Neural cell (in vitro differentiated cells): ENCODE data around the gene ST3GAL3. TPM values are rescaled to one million over a fixed set of nuclear protein-coding genes. Genes with fewer than 3 reads are reported as not detected.

Source experiments
- H2AFZ ChIP-seq: fragments of 200-600, 300-800 bp; sonication (generic), shearing (Covaris generic); 2 replicates; pipeline ENCODE4 v1.6.0; 2014; ENCODE audit warnings: low read depth, mild to moderate bottlenecking, antibody characterized with exemption, low read length, moderate library complexity
- H3F3A ChIP-seq: fragments of 200-600 bp; shearing (Covaris generic); 2 replicates; pipeline ENCODE4 v1.6.1; 2016; ENCODE audit warnings: mild to moderate bottlenecking, moderate library complexity, mixed read lengths, antibody characterized with exemption, low read length; ENCODE audit not compliant: insufficient read depth, poor library complexity, severe bottlenecking
- H3K27ac ChIP-seq: fragments of 200-600, 300-800 bp; sonication (generic), shearing (Covaris generic); 2 replicates; pipeline ENCODE4 v1.5.1; 2014; ENCODE audit warnings: mild to moderate bottlenecking, low read length, moderate library complexity
- H3K27me3 ChIP-seq: fragments of 300-800, 200-600 bp; sonication (generic), shearing (Covaris generic); 2 replicates; pipeline ENCODE4 v1.6.0; 2014; ENCODE audit warnings: mild to moderate bottlenecking, low read depth, low read length, moderate library complexity; ENCODE audit not compliant: insufficient read depth
- H3K36me3 ChIP-seq: fragments of 300-800, 200-600 bp; sonication (generic), shearing (Covaris generic); 2 replicates; pipeline ENCODE4 v1.5.1; 2014; ENCODE audit warnings: mild to moderate bottlenecking, antibody characterized with exemption, low read length, moderate library complexity; ENCODE audit not compliant: insufficient read depth
- H3K4me2 ChIP-seq: fragments of 300-800, 200-600 bp; sonication (generic), shearing (Covaris generic); 2 replicates; pipeline ENCODE4 v1.6.0; 2014; ENCODE audit warnings: mild to moderate bottlenecking, low read length
- H3K4me3 ChIP-seq: fragments of 300-800, 200-600 bp; sonication (generic), shearing (Covaris generic); 2 replicates; pipeline ENCODE4 v1.5.1; 2014; ENCODE audit warnings: mild to moderate bottlenecking, low read length, moderate library complexity
- H3K79me2 ChIP-seq: fragments of 200-600 bp; shearing (Covaris generic); replicated peaks from 2 replicates; pipeline ENCODE4 v1.6.0; 2014; ENCODE audit warnings: mild to moderate bottlenecking, low read length, moderate library complexity; ENCODE audit not compliant: insufficient read depth
- H3K9ac ChIP-seq: fragments of 300-800, 200-600 bp; sonication (generic), shearing (Covaris generic); 2 replicates; pipeline ENCODE4 v1.6.1; 2016; ENCODE audit warnings: mild to moderate bottlenecking, low read length, mixed read lengths
- H3K9me2 ChIP-seq: fragments of 200-600 bp; shearing (Covaris generic); 2 replicates; pipeline ENCODE4 v1.6.1; 2016; ENCODE audit warnings: mild to moderate bottlenecking, low read length, mixed read lengths; ENCODE audit not compliant: insufficient read depth
- H3K9me3 ChIP-seq: fragments of 200-600, 300-800 bp; sonication (generic), shearing (Covaris generic); 2 replicates; pipeline ENCODE4 v1.6.1; 2016; ENCODE audit warnings: mild to moderate bottlenecking, mixed run types, low read length, moderate library complexity, mixed read lengths
- H4K20me1 ChIP-seq: fragments of 200-600 bp; shearing (Covaris generic); 2 replicates; pipeline ENCODE4 v1.6.1; 2016; ENCODE audit warnings: mild to moderate bottlenecking, mixed run types; ENCODE audit not compliant: insufficient read depth
- CTCF ChIP-seq: fragments of 450-650 bp; IDR thresholded peaks from 2 replicates; pipeline ENCODE4 v1.5.1; 2014; ENCODE audit warnings: antibody characterized with exemption, mild to moderate bottlenecking, moderate library complexity; ENCODE audit not compliant: poor library complexity, severe bottlenecking
- EP300 ChIP-seq: fragments of 450-650 bp; conservative IDR thresholded peaks from 2 replicates; pipeline ENCODE4 v1.6.1; 2014; ENCODE audit warnings: antibody characterized with exemption, mild to moderate bottlenecking, moderate library complexity; ENCODE audit not compliant: poor library complexity, severe bottlenecking
- EZH2 ChIP-seq: fragments of 200-600, 300-800 bp; shearing (Covaris generic), sonication (generic); IDR thresholded peaks from 2 replicates; pipeline ENCODE4 v1.6.1; 2014; ENCODE audit warnings: antibody characterized with exemption, low read length, borderline replicate concordance, mild to moderate bottlenecking; ENCODE audit not compliant: insufficient read depth, poor library complexity, severe bottlenecking
- MXI1 ChIP-seq: fragments of 450-650 bp; conservative IDR thresholded peaks from 2 replicates; pipeline ENCODE4 v1.6.1; 2014; ENCODE audit warnings: antibody characterized with exemption, mild to moderate bottlenecking; ENCODE audit not compliant: poor library complexity, severe bottlenecking
- POLR2AphosphoS5 ChIP-seq: IDR thresholded peaks from 2 replicates; pipeline ENCODE4 v1.6.1; 2012
- RAD21 ChIP-seq: fragments of 450-650 bp; conservative IDR thresholded peaks from 2 replicates; pipeline ENCODE4 v1.6.1; 2014; ENCODE audit warnings: antibody characterized with exemption, mild to moderate bottlenecking, moderate library complexity
- REST ChIP-seq: IDR thresholded peaks from 2 replicates; pipeline ENCODE4 v1.6.1; 2012; ENCODE audit warnings: borderline replicate concordance
- SMC3 ChIP-seq: fragments of 450-650 bp; conservative IDR thresholded peaks from 2 replicates; pipeline ENCODE4 v1.6.1; 2014; ENCODE audit warnings: antibody characterized with exemption, mild to moderate bottlenecking, moderate library complexity; ENCODE audit not compliant: poor library complexity
- TAF1 ChIP-seq: IDR thresholded peaks from 2 replicates; pipeline ENCODE4 v1.6.1; 2012; ENCODE audit warnings: low read depth
- polyA plus RNA-seq: library from polyadenylated mRNA; depleted of rRNA; stranded (reverse); fragments of >200 nt; gene quantifications from 2 replicates; pipeline ENCODE4 v1.2.3, GENCODE V29; 2014

ST3GAL3 gene
- polyA plus RNA-seq, 1 donor from 2014 or later = 36.8 TPM

GRCh38 chr1:43705982-43706597, 1.2 kb upstream of the ST3GAL3 start:
- Histone ChIP-seq H3K9me2 (no peaks in the 10 kb centered on the region), H3K9ac (no peak overlapping the region), H2AFZ (no peak overlapping the region), H3K9me3 (no peaks in the 10 kb centered on the region), H3K27ac (no peak overlapping the region), H3F3A (no peaks in the 10 kb centered on the region), H4K20me1 (no peaks in the 10 kb centered on the region), H3K36me3 (no peaks in the 10 kb centered on the region), H3K79me2 (peaks cover 11% of the 10 kb centered on the region), H3K27me3 (no peaks in the 10 kb centered on the region), H3K4me3 (peak overlapping the region; percentile 95), H3K4me2 (no peak overlapping the region)
- no peak for TF ChIP-seq TAF1
- TF ChIP-seq RAD21 = no peak
- TF ChIP-seq POLR2AphosphoS5 = no peak
- no peak for TF ChIP-seq CTCF
- no peak for TF ChIP-seq SMC3
- no peak for TF ChIP-seq EP300
- TF ChIP-seq EZH2 = no peak
- no peak for TF ChIP-seq MXI1
- TF ChIP-seq REST = no peak

GRCh38 chr1:43706598-43707189, 642 bp upstream of the ST3GAL3 start:
- H3K9ac ChIP-seq = peak overlapping the region; percentile 72

More at GRCh38 chr1:43706598-43707189, 642 bp upstream of the ST3GAL3 start:
- H3F3A ChIP-seq = no peaks in the 10 kb centered on the region
- peak overlapping the region; percentile 95 for H3K4me3 ChIP-seq
- peaks cover 11% of the 10 kb centered on the region for H3K79me2 ChIP-seq
- H3K9me3 ChIP-seq = no peaks in the 10 kb centered on the region
- no peak overlapping the region for H3K27ac ChIP-seq
- peak overlapping the region; percentile 93 for H3K4me2 ChIP-seq
- no peaks in the 10 kb centered on the region for H3K27me3 ChIP-seq
- H3K9me2 ChIP-seq = no peaks in the 10 kb centered on the region
- no peak overlapping the region for H2AFZ ChIP-seq
- H4K20me1 ChIP-seq = no peaks in the 10 kb centered on the region
- H3K36me3 ChIP-seq = no peaks in the 10 kb centered on the region
- TF ChIP-seq CTCF (no peak), POLR2AphosphoS5 (no peak), MXI1 (no peak), RAD21 (no peak), EP300 (no peak), SMC3 (no peak), TAF1 (no peak), EZH2 (no peak), REST (no peak)
